Measurements from ENCODE around the gene GPC6.

- TF ChIP-seq CTCF (IDR thresholded peaks at IDR 0.05; ENCODE audit: poor library complexity, severe bottlenecking) (no peak), REST (IDR thresholded peaks at IDR 0.05; ENCODE audit: borderline replicate concordance) (no peak), RAD21 (conservative IDR thresholded peaks at IDR 0.05) (no peak)
Observed at GRCh38 chr13:93865235-93865634, 638.6 kb downstream of the GPC6 start.

All from neural cell (in vitro differentiated cells).